HepG2 (cell line): ENCODE results near the gene RPS5. TPM values are rescaled to one million over a fixed set of nuclear protein-coding genes. Genes with fewer than 3 reads are reported as not detected.

Source experiments
- CEBPB ChIP-seq: IDR thresholded peaks from 2 replicates; pipeline ENCODE4 v1.6.1; 2011; ENCODE audit warnings: low read depth, low read length, improper control_type of control experiment, borderline replicate concordance
- CENPT ChIP-seq: sonication (generic); formaldehyde crosslinking; IDR thresholded peaks from 2 replicates; pipeline ENCODE4 v1.8.0; 2022; ENCODE audit warnings: low read depth, mild to moderate bottlenecking, moderate library complexity, missing genetic modification reagents
- ELF1 ChIP-seq: sonication (generic); formaldehyde crosslinking; IDR thresholded peaks from 2 replicates; pipeline ENCODE4 v1.4.0; 2020; ENCODE audit warnings: missing genetic modification reagents
- KLF12 ChIP-seq: sonication (generic); formaldehyde crosslinking; IDR thresholded peaks from 2 replicates; pipeline ENCODE4 v1.4.0; 2020; ENCODE audit warnings: missing genetic modification reagents, borderline replicate concordance
- KLF6 ChIP-seq: IDR thresholded peaks from 2 replicates; pipeline ENCODE4 v1.8.0; 2016; ENCODE audit warnings: missing biosample characterization, missing genetic modification reagents
- MYC ChIP-seq: sonication (generic); formaldehyde crosslinking; IDR thresholded peaks from 2 replicates; pipeline ENCODE4 v1.9.0; 2021; ENCODE audit warnings: missing genetic modification reagents, borderline replicate concordance
- MZF1 ChIP-seq: sonication (generic); formaldehyde crosslinking; IDR thresholded peaks from 2 replicates; pipeline ENCODE4 v1.8.1; 2023; ENCODE audit warnings: mild to moderate bottlenecking, missing genetic modification reagents, borderline replicate concordance
- PHF21A ChIP-seq: sonication (generic); formaldehyde crosslinking; IDR thresholded peaks from 2 replicates; pipeline ENCODE4 v1.5.0; 2020; ENCODE audit warnings: mild to moderate bottlenecking, missing genetic modification reagents
- RAD21 ChIP-seq: fragments of 450-650 bp; formaldehyde crosslinking; IDR thresholded peaks from 2 replicates; pipeline ENCODE4 v1.5.0; 2020; ENCODE audit warnings: mild to moderate bottlenecking
- RBM22 ChIP-seq: fragments of 200-400 bp; formaldehyde crosslinking; optimal IDR thresholded peaks from 2 replicates; pipeline ENCODE3; 2017; ENCODE audit warnings: mild to moderate bottlenecking, low read length, moderate library complexity
- REPIN1 ChIP-seq: sonication (generic); formaldehyde crosslinking; IDR thresholded peaks from 2 replicates; pipeline ENCODE4 v1.8.0; 2022; ENCODE audit warnings: missing genetic modification reagents, low read depth, mild to moderate bottlenecking, borderline replicate concordance
- RFX1 ChIP-seq: fragments of 450-650 bp; IDR thresholded peaks from 2 replicates; pipeline ENCODE4 v1.6.1; 2017
- SMARCC2 ChIP-seq: fragments of 450-650 bp; IDR thresholded peaks from 2 replicates; pipeline ENCODE4 v1.6.1; 2017; ENCODE audit warnings: antibody characterized with exemption, mild to moderate bottlenecking
- SOX5 ChIP-seq: IDR thresholded peaks from 2 replicates; pipeline ENCODE4 v1.6.1; 2016; ENCODE audit warnings: borderline replicate concordance
- SOX6 ChIP-seq, 2 experiments: fragments of 450-650 bp in 1 of 2; sonication (generic) in 1 of 2; formaldehyde crosslinking in 1 of 2; IDR thresholded peaks; 2 replicates each; pipeline versions ENCODE4 v1.4.0 to v1.6.1; 2017 to 2020; ENCODE audit warnings: antibody characterized with exemption in 1 of 2, mild to moderate bottlenecking in 1 of 2, missing genetic modification reagents in 1 of 2
- SSRP1 ChIP-seq: IDR thresholded peaks from 2 replicates; pipeline ENCODE4 v1.6.1; 2016; ENCODE audit warnings: control low read depth
- THAP11 ChIP-seq: IDR thresholded peaks from 2 replicates; pipeline ENCODE4 v1.6.1; 2016; ENCODE audit warnings: missing biosample characterization, missing genetic modification reagents
- ZBTB7B ChIP-seq: sonication (generic); formaldehyde crosslinking; IDR thresholded peaks from 2 replicates; pipeline ENCODE4 v1.4.0; 2020; ENCODE audit warnings: missing genetic modification reagents
- ZFP36L1 ChIP-seq: sonication (generic); formaldehyde crosslinking; IDR thresholded peaks from 2 replicates; pipeline ENCODE4 v1.8.0; 2022; ENCODE audit warnings: mild to moderate bottlenecking, missing genetic modification reagents, moderate library complexity
- ZNF367 ChIP-seq: sonication (generic); formaldehyde crosslinking; IDR thresholded peaks from 2 replicates; pipeline ENCODE4 v1.4.0; 2020; ENCODE audit warnings: missing genetic modification reagents, borderline replicate concordance
- ZNF430 ChIP-seq: sonication (generic); formaldehyde crosslinking; IDR thresholded peaks from 2 replicates; pipeline ENCODE4 v1.9.0; 2021; ENCODE audit warnings: mild to moderate bottlenecking, missing genetic modification reagents
- ZNF777 ChIP-seq: sonication (generic); formaldehyde crosslinking; IDR thresholded peaks from 2 replicates; pipeline ENCODE4 v1.4.0; 2020; ENCODE audit warnings: missing genetic modification reagents
- ZZZ3 ChIP-seq: sonication (generic); formaldehyde crosslinking; IDR thresholded peaks from 2 replicates; pipeline ENCODE4 v1.4.0; 2020; ENCODE audit warnings: missing genetic modification reagents, mild to moderate bottlenecking, borderline replicate concordance
- polyA plus RNA-seq, 8 experiments: library from polyadenylated mRNA; depleted of rRNA in 3 of 8; stranded (reverse) in 7 of 8; unstranded in 1 of 8; fragments of >200 nt; fragmentation: Illumina TruSeq in 4 of 8; extraction: Trizol in 4 of 8; gene quantifications; 2 replicates each; pipeline versions ENCODE4 v1.2.1 to v1.2.3, GENCODE V29; 2011 to 2016; ENCODE audit warnings: low read depth in 4 of 8, missing spikeins in 1 of 8, mixed read lengths in 1 of 8; ENCODE audit not compliant: insufficient read depth in 1 of 8
- total RNA-seq, 5 experiments: library from RNA; depleted of rRNA; stranded (reverse); fragments of >200 nt; fragmentation: Illumina TruSeq; extraction: Trizol; gene quantifications; 2 replicates each; pipeline ENCODE4 v1.2.3, GENCODE V29; 2016; ENCODE audit warnings: low read depth in 1 of 5
- TF ChIP-seq, protein P1 (sequence below): IDR thresholded peaks from 2 replicates; pipeline ENCODE4 v1.6.1; 2016; ENCODE audit warnings: low read depth, borderline replicate concordance
- TF ChIP-seq, protein P2 (sequence below): IDR thresholded peaks from 2 replicates; pipeline ENCODE4 v1.6.1; 2016; ENCODE audit warnings: mild to moderate bottlenecking, missing biosample characterization, missing genetic modification reagents
- TF ChIP-seq, protein P3 (sequence below): sonication (generic); formaldehyde crosslinking; IDR thresholded peaks from 2 replicates; pipeline ENCODE4 v1.4.0; 2020; ENCODE audit warnings: missing genetic modification reagents, borderline replicate concordance
- TF ChIP-seq, protein P4 (sequence below): sonication (generic); formaldehyde crosslinking; IDR thresholded peaks from 2 replicates; pipeline ENCODE4 v1.8.1; 2023; ENCODE audit warnings: mild to moderate bottlenecking, inconsistent platforms, moderate library complexity, missing genetic modification reagents, borderline replicate concordance

The RPS5 gene
- total and polyA plus RNA-seq, 2 of the 13 experiments (the other 11 are each of a cell fraction or from before 2014, with no cell fraction given): 1,544 to 4,408 TPM

DNA sequence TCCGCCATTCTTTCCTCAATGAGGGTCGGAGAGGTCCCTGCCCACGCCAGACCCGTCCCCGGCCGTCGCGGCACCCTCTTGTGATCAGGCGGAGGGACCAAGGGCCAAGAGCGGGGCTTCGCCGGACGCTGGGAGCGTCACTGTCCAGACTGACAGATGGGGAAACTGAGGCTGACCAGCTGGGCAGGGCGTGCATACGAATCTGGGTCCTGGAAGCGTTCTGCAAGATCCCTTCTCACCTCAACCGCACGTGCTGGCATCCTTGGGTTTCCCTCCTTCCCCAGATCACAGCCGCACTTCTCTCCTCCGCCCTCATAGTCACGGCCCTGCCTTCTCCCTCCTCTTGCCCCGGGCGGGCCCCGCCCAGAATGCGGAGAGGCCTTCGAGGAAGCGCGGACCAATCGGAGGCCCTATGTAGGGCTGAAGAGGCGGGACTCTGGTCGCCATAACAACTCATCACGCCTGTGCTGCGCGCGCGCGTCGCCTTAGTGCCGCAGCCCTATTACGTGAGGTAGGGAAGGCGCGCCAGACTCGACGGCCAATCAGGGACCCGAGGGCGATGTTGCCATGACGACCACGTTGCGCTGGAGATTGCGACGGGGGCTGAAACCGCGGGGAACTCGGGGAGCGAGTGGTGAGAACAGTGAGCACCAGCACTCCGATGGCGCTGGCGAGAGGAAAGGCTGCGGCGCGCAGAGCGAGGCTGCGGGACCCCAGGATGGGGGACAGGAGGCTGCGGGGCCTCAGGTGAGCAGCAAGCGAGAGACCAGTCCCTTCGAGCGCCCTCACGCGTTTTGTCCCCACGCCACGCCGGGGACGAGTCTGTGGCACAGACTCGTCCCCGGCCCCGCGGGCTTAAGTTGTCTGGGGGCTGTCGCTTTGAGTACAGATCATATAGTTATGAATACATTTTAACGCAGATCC, 14.1 kb downstream of the RPS5 start (continued):
- TF ChIP-seq SOX6 (IDR thresholded peaks at IDR 0.05) (no peak), SOX6 (CRISPR knock-in tag; IDR thresholded peaks at IDR 0.05) (peak; percentile 36; the same call in 1 of the 2 replicates), SSRP1 (no peak), ZNF367 (CRISPR knock-in tag) (no peak), ZFP36L1 (peak; percentile 22; the same call in 1 of the 2 replicates), ZZZ3 (CRISPR knock-in tag) (0 out of 2 replicates have a peak, but pooled peaks have one; percentile 22), ZNF430 (CRISPR knock-in tag) (0 out of 2 replicates have a peak, but pooled peaks have one; percentile 38), THAP11 (CRISPR knock-in tag) (peak; percentile 86), CEBPB (peak; percentile 40; the same call in 1 of the 2 replicates), KLF12 (CRISPR knock-in tag) (peak; percentile 54; the same call in 1 of the 2 replicates), REPIN1 (peak; percentile 75), ZBTB7B (CRISPR knock-in tag) (no peak), RFX1 (peak; percentile 100), RBM22 (peak; percentile 100), PHF21A (no peak), MZF1 (no peak), SOX5 (CRISPR knock-in tag) (peak; percentile 44; the same call in 1 of the 2 replicates), RAD21 (CRISPR knock-in tag) (peak; percentile 7; the same call in 1 of the 2 replicates), KLF6 (CRISPR knock-in tag) (0 out of 2 replicates have a peak, but pooled peaks have one; percentile 43), ZNF777 (CRISPR knock-in tag) (no peak; the same call in 1 of the 2 replicates), ELF1 (CRISPR knock-in tag) (peak; percentile 51), CENPT (CRISPR knock-in tag) (peak; percentile 5; the same call in 1 of the 2 replicates), MYC (CRISPR knock-in tag) (peak; percentile 54; the same call in 1 of the 2 replicates), SMARCC2 (no peak)
- TF ChIP-seq, protein P1, sequence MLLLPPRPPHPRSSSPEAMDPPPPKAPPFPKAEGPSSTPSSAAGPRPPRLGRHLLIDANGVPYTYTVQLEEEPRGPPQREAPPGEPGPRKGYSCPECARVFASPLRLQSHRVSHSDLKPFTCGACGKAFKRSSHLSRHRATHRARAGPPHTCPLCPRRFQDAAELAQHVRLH (CRISPR knock-in tag): peak; percentile 63; the same call in 1 of the 2 replicates
- TF ChIP-seq, protein P2, sequence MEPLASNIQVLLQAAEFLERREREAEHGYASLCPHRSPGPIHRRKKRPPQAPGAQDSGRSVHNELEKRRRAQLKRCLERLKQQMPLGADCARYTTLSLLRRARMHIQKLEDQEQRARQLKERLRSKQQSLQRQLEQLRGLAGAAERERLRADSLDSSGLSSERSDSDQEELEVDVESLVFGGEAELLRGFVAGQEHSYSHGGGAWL: 0 out of 2 replicates have a peak, but pooled peaks have one; percentile 27
- TF ChIP-seq, protein P3, sequence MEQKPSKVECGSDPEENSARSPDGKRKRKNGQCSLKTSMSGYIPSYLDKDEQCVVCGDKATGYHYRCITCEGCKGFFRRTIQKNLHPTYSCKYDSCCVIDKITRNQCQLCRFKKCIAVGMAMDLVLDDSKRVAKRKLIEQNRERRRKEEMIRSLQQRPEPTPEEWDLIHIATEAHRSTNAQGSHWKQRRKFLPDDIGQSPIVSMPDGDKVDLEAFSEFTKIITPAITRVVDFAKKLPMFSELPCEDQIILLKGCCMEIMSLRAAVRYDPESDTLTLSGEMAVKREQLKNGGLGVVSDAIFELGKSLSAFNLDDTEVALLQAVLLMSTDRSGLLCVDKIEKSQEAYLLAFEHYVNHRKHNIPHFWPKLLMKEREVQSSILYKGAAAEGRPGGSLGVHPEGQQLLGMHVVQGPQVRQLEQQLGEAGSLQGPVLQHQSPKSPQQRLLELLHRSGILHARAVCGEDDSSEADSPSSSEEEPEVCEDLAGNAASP (CRISPR knock-in tag): 0 out of 2 replicates have a peak, but pooled peaks have one; percentile 13
- TF ChIP-seq, protein P4, sequence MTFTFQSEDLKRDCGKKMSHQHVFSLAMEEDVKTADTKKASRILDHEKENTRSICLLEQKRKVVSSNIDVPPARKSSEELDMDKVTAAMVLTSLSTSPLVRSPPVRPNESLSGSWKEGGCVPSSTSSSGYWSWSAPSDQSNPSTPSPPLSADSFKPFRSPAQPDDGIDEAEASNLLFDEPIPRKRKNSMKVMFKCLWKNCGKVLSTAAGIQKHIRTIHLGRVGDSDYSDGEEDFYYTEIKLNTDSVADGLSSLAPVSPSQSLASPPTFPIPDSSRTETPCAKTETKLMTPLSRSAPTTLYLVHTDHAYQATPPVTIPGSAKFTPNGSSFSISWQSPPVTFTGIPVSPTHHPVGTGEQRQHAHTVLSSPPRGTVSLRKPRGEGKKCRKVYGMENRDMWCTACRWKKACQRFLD (CRISPR knock-in tag): peak; percentile 86; the same call in 1 of the 2 replicates
